Astrocyte (in vitro differentiated cells and primary cell): ENCODE measurements around the gene PMS2.

ENCODE experiments used
- EZH2 ChIP-seq: IDR thresholded peaks from 2 replicates; pipeline ENCODE4 v1.6.1; 2012; ENCODE audit warnings: mild to moderate bottlenecking, low read length, inconsistent platforms; ENCODE audit not compliant: insufficient read depth
- TF ChIP-seq, protein P1 (sequence below): IDR thresholded peaks from 2 replicates; pipeline ENCODE4 v1.5.1; 2011; ENCODE audit warnings: low read depth, mild to moderate bottlenecking, inconsistent platforms, low read length, moderate library complexity; ENCODE audit not compliant: insufficient read depth

DNA sequence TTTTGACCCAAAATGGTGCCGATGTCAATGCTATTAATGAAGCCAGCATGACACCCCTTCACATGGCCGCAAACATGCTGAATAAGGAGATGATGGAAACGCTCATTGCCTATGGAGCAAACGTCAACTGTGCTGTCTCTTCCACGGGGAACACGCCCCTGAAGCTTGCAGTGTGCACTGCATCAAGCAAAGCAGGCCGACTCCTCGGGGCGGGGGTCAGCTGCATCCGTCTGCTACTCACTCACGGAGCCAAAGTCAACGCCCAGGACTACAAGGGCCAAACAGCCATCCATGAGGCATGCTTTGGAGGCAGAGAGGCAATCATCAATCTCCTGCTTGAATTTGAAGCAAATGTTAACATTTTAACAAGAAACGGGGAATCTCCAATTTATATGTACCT is 26.8 kb upstream of the PMS2 start:
- TF ChIP-seq, protein P1, sequence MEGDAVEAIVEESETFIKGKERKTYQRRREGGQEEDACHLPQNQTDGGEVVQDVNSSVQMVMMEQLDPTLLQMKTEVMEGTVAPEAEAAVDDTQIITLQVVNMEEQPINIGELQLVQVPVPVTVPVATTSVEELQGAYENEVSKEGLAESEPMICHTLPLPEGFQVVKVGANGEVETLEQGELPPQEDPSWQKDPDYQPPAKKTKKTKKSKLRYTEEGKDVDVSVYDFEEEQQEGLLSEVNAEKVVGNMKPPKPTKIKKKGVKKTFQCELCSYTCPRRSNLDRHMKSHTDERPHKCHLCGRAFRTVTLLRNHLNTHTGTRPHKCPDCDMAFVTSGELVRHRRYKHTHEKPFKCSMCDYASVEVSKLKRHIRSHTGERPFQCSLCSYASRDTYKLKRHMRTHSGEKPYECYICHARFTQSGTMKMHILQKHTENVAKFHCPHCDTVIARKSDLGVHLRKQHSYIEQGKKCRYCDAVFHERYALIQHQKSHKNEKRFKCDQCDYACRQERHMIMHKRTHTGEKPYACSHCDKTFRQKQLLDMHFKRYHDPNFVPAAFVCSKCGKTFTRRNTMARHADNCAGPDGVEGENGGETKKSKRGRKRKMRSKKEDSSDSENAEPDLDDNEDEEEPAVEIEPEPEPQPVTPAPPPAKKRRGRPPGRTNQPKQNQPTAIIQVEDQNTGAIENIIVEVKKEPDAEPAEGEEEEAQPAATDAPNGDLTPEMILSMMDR = no peak
- TF ChIP-seq EZH2 = no peak
